HG03097 (cell line): Measurements from ENCODE around the gene TMEM131.
"Not testable (repeated sequence)": the region's sequence is repeated elsewhere in the genome, so short reads cannot be mapped to it uniquely, and the experiment has no call there.

ENCODE experiments used
- ATAC-seq: cut with Tn5 transposase; IDR thresholded peaks from one replicate; pipeline ENCODE4 v1.9.1; 2021; ENCODE audit not compliant: unreplicated experiment, low FRiP score

Gene TMEM131, protein sequence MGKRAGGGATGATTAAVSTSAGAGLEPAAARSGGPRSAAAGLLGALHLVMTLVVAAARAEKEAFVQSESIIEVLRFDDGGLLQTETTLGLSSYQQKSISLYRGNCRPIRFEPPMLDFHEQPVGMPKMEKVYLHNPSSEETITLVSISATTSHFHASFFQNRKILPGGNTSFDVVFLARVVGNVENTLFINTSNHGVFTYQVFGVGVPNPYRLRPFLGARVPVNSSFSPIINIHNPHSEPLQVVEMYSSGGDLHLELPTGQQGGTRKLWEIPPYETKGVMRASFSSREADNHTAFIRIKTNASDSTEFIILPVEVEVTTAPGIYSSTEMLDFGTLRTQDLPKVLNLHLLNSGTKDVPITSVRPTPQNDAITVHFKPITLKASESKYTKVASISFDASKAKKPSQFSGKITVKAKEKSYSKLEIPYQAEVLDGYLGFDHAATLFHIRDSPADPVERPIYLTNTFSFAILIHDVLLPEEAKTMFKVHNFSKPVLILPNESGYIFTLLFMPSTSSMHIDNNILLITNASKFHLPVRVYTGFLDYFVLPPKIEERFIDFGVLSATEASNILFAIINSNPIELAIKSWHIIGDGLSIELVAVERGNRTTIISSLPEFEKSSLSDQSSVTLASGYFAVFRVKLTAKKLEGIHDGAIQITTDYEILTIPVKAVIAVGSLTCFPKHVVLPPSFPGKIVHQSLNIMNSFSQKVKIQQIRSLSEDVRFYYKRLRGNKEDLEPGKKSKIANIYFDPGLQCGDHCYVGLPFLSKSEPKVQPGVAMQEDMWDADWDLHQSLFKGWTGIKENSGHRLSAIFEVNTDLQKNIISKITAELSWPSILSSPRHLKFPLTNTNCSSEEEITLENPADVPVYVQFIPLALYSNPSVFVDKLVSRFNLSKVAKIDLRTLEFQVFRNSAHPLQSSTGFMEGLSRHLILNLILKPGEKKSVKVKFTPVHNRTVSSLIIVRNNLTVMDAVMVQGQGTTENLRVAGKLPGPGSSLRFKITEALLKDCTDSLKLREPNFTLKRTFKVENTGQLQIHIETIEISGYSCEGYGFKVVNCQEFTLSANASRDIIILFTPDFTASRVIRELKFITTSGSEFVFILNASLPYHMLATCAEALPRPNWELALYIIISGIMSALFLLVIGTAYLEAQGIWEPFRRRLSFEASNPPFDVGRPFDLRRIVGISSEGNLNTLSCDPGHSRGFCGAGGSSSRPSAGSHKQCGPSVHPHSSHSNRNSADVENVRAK (N-terminal part only)

DNA sequence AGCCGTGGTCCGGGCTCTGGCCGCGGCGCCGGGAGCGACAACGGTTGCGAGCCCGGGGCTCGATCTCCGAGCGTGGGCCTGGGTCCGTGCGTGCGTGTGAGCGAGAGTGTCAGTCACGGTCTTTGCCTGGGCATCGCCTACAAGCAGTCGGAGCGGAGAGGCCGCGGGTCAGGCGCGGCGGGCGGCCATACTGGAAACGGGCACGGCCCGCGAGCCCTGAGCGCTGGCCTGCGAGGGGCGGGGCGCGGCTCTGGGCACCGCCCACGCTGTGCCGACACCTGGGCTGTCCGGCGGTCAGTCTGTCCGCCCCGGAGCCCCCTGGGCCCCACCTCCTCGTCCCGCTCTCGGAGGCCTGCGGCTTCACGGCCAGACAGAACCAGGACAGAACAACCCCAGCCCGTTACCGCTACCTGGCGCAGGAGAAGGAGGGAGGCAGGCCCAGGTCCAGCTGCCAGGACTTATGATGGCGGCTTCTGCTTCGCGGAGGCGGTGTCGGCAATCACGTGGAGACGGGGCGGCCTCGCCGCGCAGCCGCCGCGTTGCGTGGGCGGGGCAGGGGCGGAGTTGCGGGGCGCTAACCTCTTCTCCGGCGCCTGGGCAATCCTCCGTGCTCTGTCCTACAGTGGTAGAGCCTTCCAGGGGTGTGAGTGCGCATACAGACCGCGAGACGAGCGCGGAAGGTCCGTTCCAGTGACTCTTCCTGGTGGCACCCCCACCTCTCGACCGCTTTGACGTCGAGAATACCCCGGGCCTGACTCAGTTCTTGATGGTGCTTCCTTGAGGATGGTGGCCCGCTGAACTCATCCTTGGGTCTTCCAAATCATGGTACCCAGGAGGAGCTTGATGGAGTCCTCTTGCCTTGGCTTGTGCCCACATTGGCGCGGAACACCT, at the start of gene TMEM131:
Gene TMEM131, minus strand, starts transcription at position 215 of the 891 bp plus-strand sequence. CDS start 286 bp downstream, outside the sequence.
- peak; percentile 71 for ATAC-seq

DNA sequence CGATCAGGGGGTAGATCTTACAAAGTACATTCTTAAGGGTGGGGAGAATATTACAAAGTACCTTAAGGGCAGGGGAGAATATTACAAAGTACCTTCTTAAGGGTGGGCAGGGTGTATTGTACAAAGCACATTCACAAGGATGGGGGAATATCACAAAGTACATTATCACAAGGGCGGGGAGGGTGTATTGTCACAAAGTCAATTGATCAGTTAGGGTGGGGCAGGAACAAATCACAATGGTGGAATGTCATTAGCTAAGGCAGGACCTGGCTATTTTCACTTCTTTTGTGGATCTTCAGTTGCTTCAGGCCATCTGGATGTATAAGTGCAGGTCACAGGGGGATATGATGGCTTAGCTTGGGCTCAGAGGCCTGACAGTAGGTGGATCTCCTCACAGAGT, 49.0 kb upstream of the TMEM131 start:
- ATAC-seq = not testable (repeated sequence)

DNA sequence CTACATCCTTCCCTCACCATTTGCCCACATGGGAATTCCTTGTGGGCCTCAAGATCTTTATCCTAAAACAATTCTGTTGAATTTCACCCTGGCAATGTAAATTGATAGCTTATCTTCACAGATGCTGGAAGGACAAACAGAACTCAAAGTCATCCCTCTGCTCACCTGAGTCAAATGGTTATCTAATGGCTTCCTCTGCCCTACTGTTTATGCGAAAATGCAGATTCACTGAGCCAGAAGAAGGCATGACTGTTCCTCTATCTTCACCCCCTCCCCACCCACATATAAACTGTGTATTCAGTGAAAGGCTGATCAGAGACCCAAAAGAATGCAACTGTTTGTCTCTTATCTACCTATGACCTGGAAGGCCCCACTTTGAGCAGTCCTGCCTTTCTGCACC, 47.4 kb upstream of the TMEM131 start:
- ATAC-seq = no peak

DNA sequence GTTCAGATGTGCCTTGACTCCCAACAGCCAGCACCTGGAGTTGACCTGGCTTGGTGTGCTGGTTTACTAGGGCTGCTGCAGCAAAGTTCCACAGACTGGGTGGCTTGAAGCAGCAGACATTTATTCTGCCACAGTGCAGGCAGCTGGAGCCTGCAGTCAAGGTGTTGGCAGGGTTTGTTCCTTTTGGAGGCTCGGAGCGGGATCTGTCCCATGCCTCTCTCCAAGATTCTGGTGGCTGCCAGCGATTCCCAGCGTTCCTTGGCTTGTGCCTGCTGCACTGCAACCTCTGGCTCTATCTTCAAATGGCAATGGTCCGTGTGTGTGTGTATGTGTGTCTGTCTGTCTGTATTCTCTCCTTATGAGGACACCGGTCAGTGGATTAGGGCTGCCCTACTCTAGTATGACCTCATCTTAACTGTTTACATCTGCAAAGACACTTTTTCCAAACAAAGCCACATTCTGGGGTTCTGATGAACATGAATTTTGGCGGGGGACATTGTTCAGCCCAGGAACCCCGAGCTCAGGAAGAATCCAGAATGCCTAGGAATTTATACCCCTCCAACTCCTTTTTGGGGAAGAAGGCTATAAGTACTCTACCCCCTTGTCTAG, 44.7 kb upstream of the TMEM131 start:
- ATAC-seq = no peak

DNA sequence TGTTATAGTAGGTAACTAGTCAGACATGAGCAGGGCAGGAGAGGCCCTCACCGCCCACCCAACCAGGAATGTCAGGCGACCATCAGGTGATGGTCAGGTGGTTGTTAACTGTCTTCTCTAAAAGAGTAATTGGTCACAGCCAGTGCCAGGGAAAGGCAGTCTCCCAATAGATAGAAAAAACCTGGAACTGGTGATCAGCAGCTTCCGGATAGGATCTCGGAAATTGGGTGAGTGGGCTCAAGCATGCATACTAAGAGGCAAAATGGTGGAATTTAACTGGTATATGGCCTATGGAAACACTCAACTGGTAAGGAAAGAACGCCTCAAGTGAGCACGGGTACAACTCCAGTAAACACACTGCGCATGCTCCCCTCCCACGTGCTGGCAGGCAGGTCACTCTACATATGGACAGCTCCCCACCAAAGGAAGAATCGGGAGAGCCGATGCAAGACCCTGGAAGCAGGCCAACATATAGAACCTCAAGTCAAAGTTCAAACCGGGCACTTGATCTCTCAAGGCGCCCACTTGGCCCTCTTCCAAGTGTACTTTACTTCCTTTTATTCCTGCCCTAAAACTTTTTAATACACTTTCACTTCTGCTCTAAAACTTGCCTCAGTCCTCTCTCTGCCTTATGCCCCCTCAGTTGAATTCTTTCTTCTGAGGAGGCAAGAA, 43.5 kb upstream of the TMEM131 start:
- ATAC-seq = no peak

DNA sequence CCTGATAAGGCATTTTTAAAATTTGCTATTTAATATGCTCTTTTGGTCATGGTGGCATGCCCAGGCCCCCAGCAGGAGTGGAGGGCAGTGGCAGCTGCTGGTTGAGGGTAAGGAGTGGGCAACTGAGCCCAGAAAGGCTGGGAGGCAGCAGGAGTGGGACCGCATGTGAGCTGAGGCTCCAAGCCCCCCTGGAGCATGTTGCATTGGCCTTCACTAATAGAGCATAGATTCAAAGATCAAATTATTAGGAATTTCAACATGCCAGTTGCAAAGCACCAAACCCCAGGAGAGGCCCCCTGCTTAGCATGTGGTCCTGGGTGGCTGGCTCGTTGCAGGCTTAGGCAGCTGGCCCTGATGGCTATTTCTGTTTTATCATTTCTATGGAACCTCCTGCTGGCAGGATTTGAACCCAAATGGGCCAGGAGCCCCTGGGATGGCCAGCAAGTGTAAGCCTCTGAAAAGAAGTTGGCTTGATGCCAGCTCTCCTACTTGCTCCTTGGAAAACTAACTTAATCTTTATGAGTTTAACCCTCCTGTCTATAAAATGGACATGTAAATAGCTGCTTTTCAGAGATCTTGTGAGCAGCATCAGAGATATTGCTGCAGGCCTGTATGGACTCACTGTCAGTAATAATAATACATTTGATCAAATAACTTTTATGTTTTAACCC, 42.1 kb upstream of the TMEM131 start:
- no peak for ATAC-seq

DNA sequence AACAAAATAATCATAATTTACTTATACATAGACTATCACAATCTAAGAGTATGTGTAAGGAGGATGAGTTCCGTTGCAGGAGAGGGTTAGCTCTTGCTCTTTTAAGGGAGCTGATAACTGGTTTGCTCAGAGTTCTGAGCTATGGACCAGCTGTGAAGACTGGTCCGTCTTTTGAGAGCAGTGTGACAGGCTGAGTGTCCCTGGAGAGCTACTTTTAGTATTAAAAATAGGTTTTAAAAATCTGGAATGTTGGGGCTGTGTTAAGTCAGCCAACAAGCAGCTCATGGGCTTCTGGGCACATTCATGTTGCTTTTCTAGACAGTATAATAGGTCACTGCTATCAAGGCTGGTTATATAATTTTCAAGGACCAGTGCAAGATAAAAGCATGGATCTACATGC, 41.5 kb upstream of the TMEM131 start:
- ATAC-seq = no peak

DNA sequence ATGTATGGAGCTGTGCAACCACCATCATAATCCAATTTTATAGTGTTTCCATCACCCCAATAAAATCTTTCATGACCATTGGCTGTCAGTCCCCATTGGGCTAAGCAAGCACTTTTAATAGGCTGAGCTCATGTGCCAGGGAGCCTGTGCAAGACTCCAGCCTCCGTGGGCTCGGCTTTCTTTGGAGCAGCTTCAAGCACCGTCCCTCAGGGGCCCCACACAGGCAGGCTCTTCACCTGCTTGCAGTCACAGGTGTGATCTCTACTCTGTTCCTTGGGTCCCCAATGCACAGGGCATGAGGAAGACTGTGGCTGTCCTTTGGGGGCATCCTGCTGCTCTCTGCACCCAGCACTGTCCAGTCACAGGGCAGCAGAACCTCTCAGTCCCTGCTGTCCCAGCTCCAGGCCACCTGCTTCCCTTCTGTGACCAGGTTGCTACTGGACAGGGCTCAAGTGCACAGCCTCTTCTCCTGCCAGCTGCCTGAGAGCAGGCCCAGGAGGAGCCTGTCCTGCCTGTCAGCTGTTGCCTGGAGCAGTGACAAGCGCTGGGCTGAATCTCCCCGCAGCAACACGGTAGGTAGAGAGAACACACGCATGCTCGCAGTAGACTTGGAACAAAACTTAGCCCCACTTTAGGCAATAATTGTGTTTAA, 40.7 kb upstream of the TMEM131 start:
- no peak for ATAC-seq

DNA sequence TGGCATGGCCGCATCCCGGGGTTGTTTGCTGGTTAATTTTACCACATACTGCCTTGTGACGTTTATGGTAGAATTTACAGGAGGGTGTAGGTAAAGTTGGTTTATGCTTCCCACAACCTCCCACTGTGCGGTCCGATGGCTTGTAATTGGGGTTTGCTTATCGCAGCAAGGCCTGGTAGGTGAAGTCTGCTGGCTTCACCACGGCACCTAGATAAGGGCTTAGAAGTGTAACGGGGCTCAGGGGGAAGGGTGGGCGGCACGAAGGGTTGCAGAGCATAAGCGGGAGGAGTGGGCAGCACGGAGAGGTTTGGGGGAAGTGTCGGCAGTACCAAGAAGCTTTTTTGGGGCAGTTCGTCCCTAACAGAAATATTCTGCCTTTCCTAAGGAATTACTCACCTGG, 39.0 kb upstream of the TMEM131 start:
- no peak for ATAC-seq

DNA sequence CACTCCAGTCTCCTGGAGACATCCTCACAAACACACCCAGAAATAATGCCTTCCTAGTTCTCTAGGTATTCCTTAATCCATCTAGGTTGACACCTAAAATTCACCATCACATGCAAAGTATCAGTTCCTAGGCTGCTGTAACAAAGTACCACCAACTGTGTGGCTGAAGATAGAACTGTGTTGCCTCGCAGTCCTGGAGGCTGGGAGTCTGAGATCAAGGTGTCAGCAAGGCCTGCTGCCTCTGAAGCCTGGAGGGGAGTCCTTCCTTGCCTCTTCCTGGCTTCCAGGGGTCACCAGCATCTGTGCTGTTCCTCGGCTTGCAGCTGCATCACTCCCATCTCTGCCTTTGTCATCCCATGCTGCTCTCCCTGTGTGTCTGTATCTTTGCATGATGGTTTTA, 36.3 kb upstream of the TMEM131 start:
- no peak for ATAC-seq

DNA sequence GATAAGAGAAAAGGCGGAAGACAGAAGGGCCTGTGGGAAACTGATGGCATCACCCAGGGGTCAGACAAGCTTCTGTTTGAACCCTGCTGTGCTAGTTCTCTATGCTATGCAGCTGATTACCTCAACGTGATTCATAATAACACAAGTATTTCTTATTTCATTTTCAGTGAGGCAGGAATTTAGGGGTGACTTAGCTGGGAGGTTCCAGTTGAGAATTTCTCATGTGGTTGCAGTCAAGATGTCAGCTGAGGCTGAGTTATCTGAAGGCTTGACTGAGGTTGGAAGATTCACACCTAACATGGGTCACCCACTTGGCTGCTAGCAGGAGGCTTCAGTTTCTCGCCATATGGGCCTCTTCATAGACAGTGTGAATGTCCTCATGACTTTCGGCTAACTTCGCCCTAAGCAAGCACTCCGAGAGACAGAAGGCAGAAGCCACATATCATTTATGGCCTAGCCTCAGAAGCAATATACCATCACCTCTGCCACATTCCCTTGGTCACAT, 34.0 kb upstream of the TMEM131 start:
- no peak for ATAC-seq

DNA sequence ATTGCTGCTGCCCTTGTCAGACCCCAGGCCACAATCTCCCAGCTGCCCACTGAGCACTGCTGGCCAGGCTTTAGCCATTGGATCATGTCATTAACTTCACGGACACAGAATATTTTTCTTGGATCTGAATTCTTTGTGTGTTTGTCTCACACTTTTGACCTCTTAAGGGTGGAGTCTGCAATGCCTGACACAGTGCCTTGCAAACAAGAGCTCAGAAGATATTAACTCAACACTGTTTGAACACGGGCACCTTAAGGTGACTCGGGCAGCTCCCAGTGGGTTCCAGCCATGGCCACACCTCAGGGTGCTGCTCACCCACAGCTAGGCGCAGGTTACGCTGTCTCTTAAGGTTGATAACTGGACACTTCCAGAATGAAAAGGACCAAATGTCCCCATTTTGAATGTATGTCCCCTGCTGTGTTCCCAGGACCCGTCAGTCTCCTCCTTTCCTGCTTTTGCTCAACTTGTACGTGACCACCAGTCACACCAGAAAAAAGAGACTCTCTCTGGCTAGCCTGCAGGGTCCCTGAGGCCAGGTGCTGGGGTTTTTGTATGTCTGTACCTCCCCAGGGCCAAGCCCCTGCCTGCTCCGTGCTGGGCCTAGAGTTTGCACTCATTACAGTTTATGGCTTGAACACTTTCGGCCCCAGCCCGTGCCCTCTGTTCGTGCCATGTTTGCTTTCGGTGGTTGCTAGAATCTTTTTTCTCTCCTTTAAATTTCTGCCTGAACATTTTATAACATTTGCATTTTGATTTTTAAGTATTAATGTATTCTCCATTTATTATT, 33.4 kb upstream of the TMEM131 start:
- no peak for ATAC-seq

DNA sequence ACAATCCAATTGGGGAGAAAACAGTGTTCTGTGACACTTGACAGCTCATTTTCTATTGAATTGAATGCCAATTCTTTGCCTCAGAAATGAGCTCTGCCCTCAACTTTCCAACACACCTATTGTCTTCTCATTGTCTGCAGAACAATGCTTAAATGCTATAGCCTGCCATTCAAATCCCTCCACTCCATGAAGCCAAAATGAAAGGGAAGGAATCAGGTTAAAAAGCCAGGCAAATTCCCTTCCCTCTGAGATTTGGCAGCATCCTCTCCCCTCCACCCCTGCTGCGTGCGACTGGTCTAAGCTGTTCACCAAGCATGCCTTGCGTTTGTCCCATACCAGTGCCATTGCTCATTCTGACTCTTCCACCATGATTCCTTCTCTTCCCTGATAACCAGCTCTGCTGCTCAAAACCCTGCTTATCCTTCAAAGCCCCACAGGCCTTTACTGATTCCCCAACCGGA, 32.4 kb upstream of the TMEM131 start:
- no peak for ATAC-seq

DNA sequence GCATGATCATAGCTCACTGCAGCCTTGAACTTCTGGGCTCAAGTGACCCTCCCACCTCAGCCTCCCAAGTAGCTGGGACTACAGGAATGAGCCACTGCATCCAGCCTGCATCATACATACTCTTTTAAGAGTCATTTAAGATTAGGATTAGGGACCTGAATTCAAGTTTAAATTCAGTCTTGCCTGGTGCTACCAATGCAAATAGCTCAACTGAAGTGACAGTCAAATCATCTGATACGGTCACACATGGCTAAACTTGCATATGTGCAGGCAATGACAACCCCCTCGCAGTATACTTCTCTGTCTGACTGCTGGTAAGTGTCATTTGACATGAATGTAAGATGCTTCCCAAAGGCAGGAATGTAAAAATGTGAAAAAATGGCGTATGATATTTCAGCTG, 31.8 kb upstream of the TMEM131 start:
- peak; percentile 15 for ATAC-seq

DNA sequence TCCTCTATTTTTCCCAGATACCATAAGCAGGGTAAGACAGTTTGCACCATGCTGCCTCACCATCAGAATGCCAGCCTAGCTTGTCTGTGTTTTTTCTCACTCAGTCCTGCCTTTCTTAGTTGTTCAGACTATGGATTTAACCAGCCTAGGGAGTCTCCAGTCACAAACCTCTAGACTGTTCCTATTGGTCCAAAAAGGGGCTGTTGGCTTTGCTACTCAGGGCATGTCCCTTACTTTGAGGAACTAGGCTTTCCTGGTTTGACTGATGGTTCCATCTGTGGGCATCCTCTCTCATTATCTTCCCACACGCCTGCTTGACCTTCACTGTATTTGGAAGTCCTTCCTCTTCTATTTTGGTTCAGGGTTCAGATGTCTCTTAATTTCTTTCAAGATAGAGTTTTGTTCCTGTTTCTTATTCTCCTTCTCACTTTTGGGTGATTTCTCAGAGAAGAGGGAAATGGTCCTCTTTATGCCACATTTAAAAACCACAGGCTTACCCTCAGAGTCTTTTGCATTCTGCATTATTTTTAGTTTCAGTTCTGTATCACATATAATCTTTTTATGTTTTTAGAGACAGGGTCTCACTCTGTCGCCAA, 31.3 kb upstream of the TMEM131 start:
- peak; percentile 82 for ATAC-seq

DNA sequence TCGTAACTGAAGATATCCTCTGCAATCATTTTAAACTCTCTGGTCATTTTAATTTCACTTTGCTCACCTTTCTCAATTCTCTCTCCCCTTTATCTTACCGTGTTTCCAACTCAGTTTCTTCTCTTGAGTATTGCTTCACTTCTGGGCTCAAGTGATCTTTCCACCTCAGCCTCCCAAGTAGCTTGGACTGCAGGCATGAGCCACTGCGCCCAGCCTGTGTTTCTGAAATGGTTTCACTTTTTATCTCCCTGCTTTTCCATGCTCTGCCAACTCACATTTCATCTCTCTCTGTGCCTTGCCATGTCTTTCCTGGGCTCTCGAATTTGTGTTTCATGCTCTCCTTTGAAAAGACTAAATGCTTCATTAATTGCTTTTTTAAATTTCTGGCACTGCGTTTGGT, 30.5 kb upstream of the TMEM131 start:
- no peak for ATAC-seq
